Measurements from ENCODE around the gene OR9Q2.

DNA sequence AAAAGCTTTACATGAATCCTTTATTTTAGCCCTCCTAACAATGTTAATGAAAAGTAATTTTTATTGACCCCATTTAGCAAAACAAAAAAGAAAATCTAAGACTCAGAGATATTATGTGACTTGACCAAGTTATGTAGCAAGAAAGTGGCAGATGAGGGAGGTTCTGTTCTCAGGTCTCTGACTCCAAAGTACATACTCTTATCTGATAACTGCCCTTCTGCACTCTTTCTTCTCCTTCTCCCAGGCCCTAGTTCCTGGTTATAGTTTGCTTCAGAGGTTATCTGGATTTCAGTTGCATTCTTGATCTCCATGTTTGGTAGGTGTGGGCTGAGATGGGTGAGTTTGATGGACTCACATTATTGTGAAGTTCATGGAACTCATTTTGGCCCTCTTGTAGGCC is 4.5 kb downstream of the OR9Q2 start:
- no peak for TF ChIP-seq CTCF (conservative IDR thresholded peaks at IDR 0.05; ENCODE audit: low read length)
- no peak for TF ChIP-seq EZH2phosphoT487 (IDR thresholded peaks at IDR 0.05; ENCODE audit: borderline replicate concordance, low read depth, low read length)

Data from OCI-LY7 (cell line).